K562 (cell line): ENCODE measurements around the gene LZTFL1.

ENCODE experiments used
- BRF1 ChIP-seq: IDR thresholded peaks from 3 replicates; pipeline ENCODE4 v1.6.1; 2011; ENCODE audit warnings: borderline replicate concordance, mild to moderate bottlenecking; ENCODE audit not compliant: insufficient read length; ENCODE audit errors: extremely low read depth
- CBX5 ChIP-seq: IDR thresholded peaks from 2 replicates; pipeline ENCODE4 v1.6.1; 2014; ENCODE audit warnings: low read depth, borderline replicate concordance
- GABPA ChIP-seq: fragments of 200-800 bp; sonication (Bioruptor generic); conservative IDR thresholded peaks from 2 replicates; pipeline ENCODE4 v1.6.1; 2016; ENCODE audit warnings: low read depth, missing genetic modification characterization, missing compliant biosample characterization
- POLR3A ChIP-seq: IDR thresholded peaks from 2 replicates; pipeline ENCODE4 v1.6.1; 2011; ENCODE audit warnings: borderline replicate concordance, mild to moderate bottlenecking, moderate library complexity; ENCODE audit not compliant: insufficient read length, insufficient read depth; ENCODE audit errors: extremely low read depth
- TF ChIP-seq, protein P1 (sequence below), 3 experiments: IDR thresholded peaks in 2 of 3; conservative IDR thresholded peaks in 1 of 3; 2 replicates each; pipeline ENCODE4 v1.5.1; 2011 to 2012; ENCODE audit warnings: low read length in 3 of 3, mild to moderate bottlenecking in 3 of 3, control low read depth in 2 of 3, improper control_type of control experiment in 1 of 3, inconsistent platforms in 1 of 3, low read depth in 1 of 3, mixed read lengths in 1 of 3, moderate library complexity in 1 of 3; ENCODE audit not compliant: insufficient read depth in 2 of 3

DNA sequence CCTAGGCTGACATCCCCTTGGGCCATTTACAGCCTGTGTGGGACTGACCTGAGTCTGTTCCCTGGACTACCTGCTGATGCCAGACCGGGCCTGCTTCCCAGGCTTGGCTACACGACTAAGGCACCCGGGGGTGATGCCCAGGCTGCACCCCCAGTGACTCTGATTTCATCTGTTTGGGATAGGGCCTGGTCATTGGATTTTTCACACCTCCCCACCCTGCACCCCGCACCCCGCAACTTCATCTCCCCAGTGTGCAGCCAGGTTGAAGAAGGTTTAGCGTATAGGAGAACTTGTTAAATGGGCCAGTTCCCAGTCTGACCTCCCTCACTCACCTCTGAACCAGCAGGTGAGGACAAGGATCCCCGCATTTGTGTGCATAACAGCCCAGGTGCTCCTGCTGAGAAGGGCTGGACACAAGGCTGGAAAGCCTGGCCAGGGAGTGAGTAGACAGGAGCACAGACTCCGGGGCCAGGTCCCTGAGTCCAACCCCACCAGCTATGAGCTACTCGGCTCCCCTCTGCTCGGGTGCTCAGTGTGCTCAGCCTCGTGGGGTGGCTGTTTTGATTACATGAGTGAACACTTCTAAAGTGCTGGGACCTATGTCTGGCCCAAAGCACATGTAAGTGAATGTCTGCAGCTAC is 64.1 kb downstream of the LZTFL1 start:
- TF ChIP-seq BRF1, result no peak
- TF ChIP-seq, protein P1, sequence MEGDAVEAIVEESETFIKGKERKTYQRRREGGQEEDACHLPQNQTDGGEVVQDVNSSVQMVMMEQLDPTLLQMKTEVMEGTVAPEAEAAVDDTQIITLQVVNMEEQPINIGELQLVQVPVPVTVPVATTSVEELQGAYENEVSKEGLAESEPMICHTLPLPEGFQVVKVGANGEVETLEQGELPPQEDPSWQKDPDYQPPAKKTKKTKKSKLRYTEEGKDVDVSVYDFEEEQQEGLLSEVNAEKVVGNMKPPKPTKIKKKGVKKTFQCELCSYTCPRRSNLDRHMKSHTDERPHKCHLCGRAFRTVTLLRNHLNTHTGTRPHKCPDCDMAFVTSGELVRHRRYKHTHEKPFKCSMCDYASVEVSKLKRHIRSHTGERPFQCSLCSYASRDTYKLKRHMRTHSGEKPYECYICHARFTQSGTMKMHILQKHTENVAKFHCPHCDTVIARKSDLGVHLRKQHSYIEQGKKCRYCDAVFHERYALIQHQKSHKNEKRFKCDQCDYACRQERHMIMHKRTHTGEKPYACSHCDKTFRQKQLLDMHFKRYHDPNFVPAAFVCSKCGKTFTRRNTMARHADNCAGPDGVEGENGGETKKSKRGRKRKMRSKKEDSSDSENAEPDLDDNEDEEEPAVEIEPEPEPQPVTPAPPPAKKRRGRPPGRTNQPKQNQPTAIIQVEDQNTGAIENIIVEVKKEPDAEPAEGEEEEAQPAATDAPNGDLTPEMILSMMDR (IDR thresholded peaks at IDR 0.05 in 2 of 3, conservative IDR thresholded peaks at IDR 0.05 in 1 of 3; ENCODE audit: insufficient read depth in 2 of 3, low read depth in 1 of 3, low read length in 3 of 3), result no peak
- TF ChIP-seq CBX5, result no peak
- TF ChIP-seq GABPA, result no peak
- TF ChIP-seq POLR3A, result no peak
